ENCODE measurements around the gene SNX18. TPM values are rescaled to one million over a fixed set of nuclear protein-coding genes. Genes with fewer than 3 reads are reported as not detected.
A peak's percentile ranks its signal among the peaks of the same experiment; 100 is the strongest.

The SNX18 gene
- total and polyA plus RNA-seq, 2 of the 8 experiments (the other 6 are each of a cell fraction or from before 2014, with no cell fraction given) = 5.8 to 17.7 TPM

GRCh38 chr5:54541823-54542783, 24.5 kb downstream of the SNX18 start:
- ChIA-PET CTCF (ENCODE audit: partially characterized antibody) (interaction anchor here (0.5 kb wide), 1 partner anchor 1288 kb away, joined by 3 read pairs; no protein-coding TSS in a partner anchor), POLR2A (ENCODE audit: partially characterized antibody) (no interaction called here)
- no peak for FAIRE-seq
- Histone ChIP-seq H3K36me3 (ENCODE audit: control insufficient read depth in 2 of 4, insufficient read depth in 4 of 4, low read length in 3 of 4) (no peaks in the 10 kb centered on the region), H2BK5ac (ENCODE audit: low read depth, low read length) (no peak overlapping the region), H2BK120ac (replicated peaks; ENCODE audit: low read depth, low read length) (no peak overlapping the region), H3K79me2 (ENCODE audit: control insufficient read depth in 1 of 2, insufficient read depth in 2 of 2, low read length in 2 of 2) (peaks cover 0 to 7% of the 10 kb centered on the region in 2 experiments; a peak in 2 of 4 replicates), H3K4me2 (ENCODE audit: insufficient read depth in 1 of 2, low read depth in 2 of 2, low read length in 2 of 2) (no peak overlapping the region), H4K5ac (ENCODE audit: insufficient read length, low read depth, low read length) (no peak overlapping the region), H3K9me3 (ENCODE audit: insufficient read depth in 2 of 2, low read depth in 1 of 2, low read length in 1 of 2) (no peaks in the 10 kb centered on the region), H3K23me2 (ENCODE audit: low read depth, low read length) (no peaks in the 10 kb centered on the region), H3K27me3 (replicated peaks in 1 of 4; ENCODE audit: control insufficient read depth in 3 of 4, extremely low read depth in 1 of 4, insufficient read depth in 3 of 4, low read length in 3 of 4) (no peaks in the 10 kb centered on the region), H2BK15ac (ENCODE audit: low read length) (no peak overlapping the region), H3K23ac (ENCODE audit: insufficient read length) (no peak overlapping the region), H3K14ac (ENCODE audit: insufficient read length) (no peak overlapping the region), H4K20me1 (replicated peaks in 1 of 2; ENCODE audit: control insufficient read depth in 1 of 2, insufficient read depth in 2 of 2, low read length in 2 of 2) (no peaks in the 10 kb centered on the region), H2BK20ac (ENCODE audit: low read length) (no peak overlapping the region), H4K8ac (ENCODE audit: extremely low read depth, insufficient read depth, low read length) (0 out of 2 replicates have a peak overlapping the region, but pooled peaks have one; percentile 53), H3K18ac (ENCODE audit: extremely low read depth, low read length) (no peak overlapping the region), H3K4ac (replicated peaks; ENCODE audit: insufficient read length, low read depth, low read length) (no peak overlapping the region), H3K4me1 (replicated peaks in 1 of 4; ENCODE audit: control insufficient read depth in 3 of 4, insufficient read depth in 4 of 4, low read length in 3 of 4) (no peaks in the 10 kb centered on the region), H4K91ac (replicated peaks; ENCODE audit: insufficient read length, low read length) (no peak overlapping the region), H3K27ac (ENCODE audit: low read depth, low read length) (no peak overlapping the region), H3K4me3 (ENCODE audit: extremely low read depth in 1 of 4, insufficient read depth in 2 of 4, low read depth in 3 of 4, low read length in 4 of 4) (no peak overlapping the region), H2AFZ (ENCODE audit: low read length) (no peak overlapping the region), H2AK5ac (ENCODE audit: low read depth, low read length) (no peak overlapping the region), H2BK12ac (ENCODE audit: low read depth, low read length) (no peak overlapping the region), H3K56ac (replicated peaks; ENCODE audit: insufficient read length, low read depth, low read length) (no peak overlapping the region), H3K79me1 (ENCODE audit: low read depth, low read length) (no peaks in the 10 kb centered on the region), H3K9ac (replicated peaks in 1 of 4; ENCODE audit: extremely low read depth in 1 of 4, low read depth in 3 of 4, low read length in 3 of 4) (no peak overlapping the region)
- DNase-seq (ENCODE audit: low read depth in 1 of 2, low spot score in 2 of 2) = no peak
- WGBS, 2 experiments (ENCODE audit: extremely low coverage in 1 of 2, insufficient coverage in 1 of 2, insufficient read length in 1 of 2, insufficient replicate concordance in 2 of 2, low coverage in 1 of 2, low lambda C conversion rate in 2 of 2, missing lambda C conversion rate in 1 of 2) = 86% methylated on average over 12 of the region's 12 CpGs; no CpG with 5 or more reads in 1 of the 2 experiments
- no peak for TF ChIP-seq RBBP5 (IDR thresholded peaks at IDR 0.05; ENCODE audit: borderline replicate concordance, low read depth, low read length)
- no peak for TF ChIP-seq TBP (IDR thresholded peaks at IDR 0.05; ENCODE audit: low read depth, low read length)
- no peak for TF ChIP-seq MAFK (IDR thresholded peaks at IDR 0.05; ENCODE audit: low read depth, low read length)
- no peak for TF ChIP-seq KDM5A (IDR thresholded peaks at IDR 0.05; ENCODE audit: low read length)
- no peak for TF ChIP-seq HDAC6 (IDR thresholded peaks at IDR 0.05; ENCODE audit: low read depth, low read length)

Data from H1 (cell line).